C4-2B (cell line): ENCODE results near the gene CYP39A1.

Experiments used
- H3K27ac ChIP-seq: fragments of 450-650 bp; 2 replicates; pipeline ENCODE4 v1.5.1; 2017
- CTCF ChIP-seq: fragments of 450-650 bp; conservative IDR thresholded peaks from 2 replicates; pipeline ENCODE4 v1.5.1; 2017; ENCODE audit warnings: mild to moderate bottlenecking
- ZFX ChIP-seq: fragments of 450-650 bp; IDR thresholded peaks from 2 replicates; pipeline ENCODE4 v1.6.1; 2017

CYP39A1 gene

GRCh38 chr6:46652603-46653438, at the start of gene CYP39A1, which contains the start of gene SLC25A27:
TSS of gene CYP39A1 (minus strand) at chr6:46652818. CDS start at chr6:46652582, 236 bp downstream.
TSS of gene SLC25A27 (plus strand) at chr6:46652975. CDS start at chr6:46653193, 218 bp downstream.
- no peak for TF ChIP-seq CTCF
- peak; percentile 78 for TF ChIP-seq ZFX
- H3K27ac ChIP-seq: peak within 1 kb of the TSS; percentile 60

- no peak overlapping the region for H3K27ac ChIP-seq
- TF ChIP-seq CTCF: no peak
- no peak for TF ChIP-seq ZFX
Measured at GRCh38 chr6:46699970-46700369, 47.4 kb upstream of the CYP39A1 start.

GRCh38 chr6:46690911-46691451, 38.4 kb upstream of the CYP39A1 start:
- H3K27ac ChIP-seq: no peak overlapping the region
- no peak for TF ChIP-seq CTCF
- TF ChIP-seq ZFX: no peak

GRCh38 chr6:46690141-46690755, 37.6 kb upstream of the CYP39A1 start:
- no peak overlapping the region for H3K27ac ChIP-seq
- TF ChIP-seq CTCF: no peak
- TF ChIP-seq ZFX: no peak

- no peak overlapping the region for H3K27ac ChIP-seq
- no peak for TF ChIP-seq ZFX
- TF ChIP-seq CTCF: no peak
Measured at GRCh38 chr6:46689657-46690056, 37.0 kb upstream of the CYP39A1 start.

GRCh38 chr6:46688966-46689335, 36.3 kb upstream of the CYP39A1 start:
- no peak for TF ChIP-seq ZFX
- no peak for TF ChIP-seq CTCF
- H3K27ac ChIP-seq: no peak overlapping the region
